Esophagus muscularis mucosa (tissue), 2 donors: ENCODE data around the gene UBE2O.

Source experiments
- POLR2A ChIP-seq: fragments of 450-650 bp; IDR thresholded peaks from one replicate; pipeline ENCODE4 v1.6.1; 2017; ENCODE audit warnings: antibody characterized with exemption, moderate library complexity, mild to moderate bottlenecking, low read depth
- POLR2AphosphoS5 ChIP-seq, 2 donors: sonication (generic); formaldehyde crosslinking; IDR thresholded peaks; one replicate each; pipeline ENCODE4 v1.6.1; 2017; ENCODE audit warnings: antibody characterized with exemption in 2 of 2

DNA sequence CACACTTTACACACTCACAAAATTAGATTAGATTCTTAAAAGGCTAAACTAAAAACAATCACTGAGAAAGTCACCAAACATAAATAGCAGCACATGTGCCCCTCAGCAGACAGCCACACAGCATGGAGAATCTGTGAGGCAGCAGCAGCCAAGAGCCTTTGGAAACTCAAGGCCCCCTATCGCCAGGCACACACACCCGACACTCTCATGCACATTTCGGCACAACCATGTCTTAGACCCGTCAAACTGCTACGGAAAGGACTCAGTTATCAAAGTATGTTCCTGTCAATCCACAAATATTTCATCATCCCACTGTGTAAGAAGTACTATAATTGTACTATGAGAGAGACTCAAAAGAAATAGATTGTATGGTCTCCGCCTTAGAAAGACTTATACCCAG, 20.9 kb downstream of the UBE2O start:
- TF ChIP-seq POLR2A, result no peak
- no peak for TF ChIP-seq POLR2AphosphoS5 (IDR thresholded peaks at IDR 0.05)
